ENCODE results near the gene PTMS.

PTMS gene

GRCh38 chr12:6772726-6773589, 6.8 kb downstream of the PTMS start:
- DNase-seq = no peak

DNA sequence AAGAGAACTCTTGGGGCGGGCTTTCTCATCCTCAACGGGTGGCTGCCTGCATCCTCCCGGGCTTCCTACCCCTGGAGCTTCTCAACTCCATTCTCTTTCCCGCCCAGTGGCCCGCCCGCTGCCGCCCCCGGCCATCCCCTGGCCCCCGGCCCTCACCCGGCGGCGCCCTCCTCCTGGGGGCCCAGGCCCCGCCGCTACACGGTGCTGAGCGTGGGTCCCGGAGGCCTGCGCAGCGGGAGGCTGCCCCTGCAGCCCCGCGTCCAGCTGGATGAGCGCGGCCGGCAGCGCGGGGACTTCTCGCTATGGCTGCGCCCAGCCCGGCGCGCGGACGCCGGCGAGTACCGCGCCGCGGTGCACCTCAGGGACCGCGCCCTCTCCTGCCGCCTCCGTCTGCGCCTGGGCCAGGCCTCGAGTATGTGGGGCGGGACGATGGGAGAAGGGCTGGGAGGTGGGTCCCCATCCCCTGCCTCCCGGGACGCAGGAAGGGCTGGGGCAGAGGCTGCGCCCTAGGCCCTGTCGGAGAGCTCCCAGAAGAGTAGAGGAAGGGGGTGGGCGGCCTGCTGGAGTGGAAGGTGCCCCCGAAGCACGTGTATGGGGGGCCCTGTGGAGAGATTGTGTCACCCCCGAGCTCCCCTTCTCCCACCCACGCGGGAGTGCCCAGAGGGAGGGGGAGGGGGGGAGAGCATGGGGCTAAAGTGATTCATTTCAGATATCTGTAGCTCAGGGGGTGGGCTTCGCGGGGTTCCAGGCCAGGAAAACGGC, 7.6 kb downstream of the PTMS start:
- peak in 1 of 3 donors; percentile 38 for DNase-seq

- no peak for DNase-seq
These were observed 8.4 kb downstream of the PTMS start for GRCh38 chr12:6774499-6775062.

- DNase-seq = no peak
These were observed 9.3 kb downstream of the PTMS start for GRCh38 chr12:6775185-6776174.

- DNase-seq = no peak
These were observed 11.2 kb downstream of the PTMS start for GRCh38 chr12:6777386-6777785.

GRCh38 chr12:6778217-6778573, 12.0 kb downstream of the PTMS start:
- DNase-seq = no peak

DNA sequence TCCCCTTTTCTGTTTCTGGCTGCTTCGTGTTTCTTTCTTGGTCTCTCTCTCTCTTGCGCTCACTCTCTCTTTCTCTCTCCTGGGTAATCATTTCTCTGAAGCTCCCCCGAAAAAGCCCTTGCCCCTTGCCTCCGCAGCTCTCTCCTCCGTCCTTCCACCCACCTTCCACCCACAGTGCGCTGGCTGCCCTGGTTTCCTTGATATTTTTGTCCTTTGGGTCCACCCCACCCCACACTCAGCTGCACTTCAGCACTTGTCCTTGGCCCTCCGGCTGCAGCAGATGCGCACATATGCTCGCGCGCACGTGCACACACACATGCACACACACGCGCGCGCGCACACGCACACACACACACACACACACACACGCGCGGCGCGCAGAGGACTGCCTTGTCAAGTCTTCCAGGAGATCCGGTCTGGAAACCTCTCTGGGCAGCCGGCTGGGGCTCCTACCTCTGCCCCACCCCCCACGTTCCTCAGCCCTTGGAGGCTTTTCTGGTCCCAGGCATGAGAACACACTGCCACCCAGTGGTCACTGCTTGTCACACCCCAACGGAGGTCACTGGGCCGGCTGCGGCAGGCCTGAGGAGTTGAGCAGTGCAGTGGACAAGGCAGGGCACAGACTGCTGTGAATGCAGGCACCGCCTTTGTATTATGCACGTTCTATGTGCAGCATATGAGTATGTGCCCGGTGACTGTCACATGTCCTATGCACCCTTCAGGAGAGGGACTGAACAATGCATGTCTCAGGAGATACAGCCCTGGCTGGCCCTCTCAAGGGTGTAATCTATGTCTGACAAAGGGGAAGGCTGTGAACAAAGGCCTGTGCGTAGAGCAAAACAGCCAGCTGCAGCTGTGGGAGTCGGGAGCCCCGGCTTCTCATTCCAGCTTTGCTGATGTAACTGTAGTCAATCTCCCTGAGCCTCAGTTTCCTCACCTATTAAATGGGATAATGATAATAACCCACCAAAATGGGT, 12.7 kb downstream of the PTMS start:
- DNase-seq = peak; percentile 89 to 95 (median 95)

GRCh38 chr12:6779708-6780432, 13.7 kb downstream of the PTMS start:
- peak; percentile 44 to 63 (median 44) for DNase-seq

DNA sequence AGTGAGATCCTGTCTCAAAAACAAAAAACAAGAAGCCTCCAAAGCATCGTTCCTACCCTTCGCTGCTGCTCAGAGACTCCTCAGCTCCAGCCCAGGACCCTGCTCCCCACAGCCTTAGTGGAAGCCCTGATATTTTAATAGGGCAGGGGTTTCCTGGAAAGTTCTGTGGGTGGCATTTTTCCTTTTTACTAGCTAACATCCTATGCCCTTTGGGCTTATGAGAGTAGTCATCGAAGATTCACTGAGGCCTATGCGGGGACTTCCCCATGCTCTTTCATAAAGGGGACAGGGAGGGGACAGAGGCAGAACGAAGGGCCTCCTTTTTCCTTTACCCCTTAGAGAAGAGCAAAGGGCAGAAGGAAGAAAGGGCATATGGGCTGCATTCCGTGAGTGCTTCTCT, 14.4 kb downstream of the PTMS start:
- DNase-seq = peak in 1 of 3 donors; percentile 68

- no peak for DNase-seq
These were observed 16.0 kb downstream of the PTMS start for GRCh38 chr12:6782119-6782518.

DNA sequence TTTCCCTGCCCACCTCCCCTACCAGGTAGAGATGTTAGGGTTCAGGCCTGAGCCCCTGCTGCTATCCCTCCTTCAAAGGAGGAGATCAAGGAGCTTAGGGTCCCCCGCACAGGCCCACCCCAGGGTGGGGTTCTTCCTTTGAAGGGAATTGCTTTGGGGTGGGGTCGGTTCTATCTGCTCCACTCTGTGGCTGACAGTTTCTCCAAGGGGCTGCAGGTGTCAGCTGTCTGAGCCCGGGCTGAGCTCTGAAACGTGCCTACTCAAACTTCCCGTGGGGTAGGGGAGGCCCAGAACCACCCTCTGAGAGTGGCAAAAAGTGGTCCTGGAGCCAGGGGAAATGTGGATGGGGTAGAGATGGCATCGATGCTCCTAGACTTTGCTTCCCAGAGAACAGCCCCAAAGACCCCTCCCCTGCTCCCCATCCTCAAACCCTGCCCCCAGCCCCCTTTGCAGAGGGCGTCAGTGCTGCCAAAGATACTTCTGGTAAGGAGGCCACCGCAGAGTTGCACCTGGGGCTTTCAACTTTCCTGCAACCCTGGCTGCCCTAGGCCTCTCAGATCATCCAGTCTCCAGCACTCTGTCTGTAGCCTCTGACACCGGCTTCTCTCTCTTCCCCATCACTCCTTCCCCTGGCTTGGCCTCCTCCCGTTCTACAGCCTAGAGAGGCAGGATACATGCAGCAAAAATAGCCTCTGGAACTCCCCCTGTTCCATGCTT, 16.8 kb downstream of the PTMS start:
- DNase-seq = peak in 1 of 3 donors; percentile 17

DNA sequence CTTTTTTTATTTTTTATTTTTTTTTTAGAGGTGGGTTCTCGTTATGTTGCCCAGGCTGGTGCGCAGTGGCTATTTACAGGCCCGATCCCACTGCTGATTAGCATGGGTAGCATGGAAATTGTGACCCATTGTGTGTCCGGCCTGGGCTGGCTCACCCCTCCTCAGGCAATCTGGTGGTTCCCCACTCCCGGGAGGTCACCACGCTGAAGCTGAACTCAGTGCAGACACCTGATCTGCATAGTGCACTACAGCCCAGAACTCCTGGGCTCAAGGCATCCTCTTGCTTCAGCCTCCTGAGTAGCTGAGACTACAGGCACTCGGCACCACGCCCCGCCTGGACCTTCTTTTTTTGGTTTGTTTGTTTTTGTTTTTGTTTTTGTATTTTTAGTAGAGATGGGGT, 17.7 kb downstream of the PTMS start:
- DNase-seq = peak in 1 of 3 donors; percentile 16

DNA sequence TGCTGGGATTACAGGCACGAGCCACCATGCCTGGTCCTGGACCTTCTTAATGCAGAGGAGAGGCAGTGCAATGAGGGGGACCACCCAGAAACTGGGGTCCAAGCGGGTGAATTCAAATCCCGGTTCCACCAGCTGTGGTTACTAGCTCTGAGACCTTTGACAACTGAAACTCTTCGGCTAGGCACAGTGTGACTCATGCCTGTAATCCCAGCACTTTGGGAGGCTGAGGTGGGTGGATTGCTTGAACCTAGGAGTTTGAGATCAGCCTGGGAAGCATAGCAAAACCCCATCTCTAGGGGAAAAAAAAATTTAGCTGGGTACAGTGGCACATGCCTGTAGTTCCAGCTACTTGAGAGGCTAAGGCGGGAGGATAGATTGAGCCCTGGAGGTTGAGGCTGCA, 18.1 kb downstream of the PTMS start:
- DNase-seq = peak; percentile 51 to 65 (median 56)

DNA sequence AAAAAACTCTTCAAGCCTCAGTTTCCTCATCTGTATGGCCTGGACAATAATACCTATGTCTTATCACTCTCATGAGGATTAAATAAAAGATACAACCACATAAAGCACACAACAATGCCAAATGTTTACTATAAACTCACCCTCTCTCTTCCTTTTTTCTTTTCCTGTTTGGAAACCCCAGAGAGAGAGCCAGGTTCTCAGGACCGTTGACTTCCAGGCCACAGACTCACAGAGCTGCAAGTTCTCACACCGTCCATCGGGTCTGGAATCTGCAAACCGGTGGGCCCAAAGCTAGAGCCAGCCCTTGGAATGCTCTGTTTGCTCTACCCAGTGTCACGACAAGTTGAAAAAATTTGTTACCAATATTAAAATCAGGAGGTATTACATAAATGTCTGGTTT, 18.6 kb downstream of the PTMS start:
- peak; percentile 45 to 63 (median 62) for DNase-seq

DNA sequence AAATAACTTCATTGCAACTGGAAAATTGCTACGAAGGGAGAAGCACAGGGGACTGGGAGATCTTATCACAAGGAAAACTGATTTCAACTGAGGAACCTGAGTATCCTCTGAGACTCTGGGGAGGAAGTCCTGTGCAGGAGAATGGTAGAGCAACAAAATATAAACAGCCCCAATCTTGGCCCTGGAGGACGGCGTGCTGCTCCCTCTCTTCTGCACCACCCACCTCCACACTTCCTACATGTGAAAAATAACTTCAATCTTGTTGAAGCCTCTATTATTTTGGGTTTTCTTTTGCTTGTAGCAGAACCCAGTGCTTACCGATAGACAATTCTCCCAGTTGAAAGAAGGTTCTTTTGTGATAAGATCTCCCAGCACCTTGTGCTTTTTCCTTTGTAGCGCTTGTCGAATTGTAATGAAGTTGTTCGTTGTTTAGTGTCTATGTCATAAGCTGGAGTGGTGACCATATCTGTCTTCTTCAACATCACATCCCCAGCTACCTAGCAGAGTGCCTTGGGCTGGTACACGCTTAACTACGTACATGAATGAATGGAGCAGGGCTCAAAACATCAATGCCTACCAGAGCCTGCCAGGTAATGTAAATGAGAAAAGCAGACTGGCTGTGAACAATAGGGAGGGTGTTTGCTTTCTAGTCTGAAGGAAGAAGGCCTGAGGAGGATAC, 20.4 kb downstream of the PTMS start:
- DNase-seq = peak in 1 of 3 donors; percentile 7

DNA sequence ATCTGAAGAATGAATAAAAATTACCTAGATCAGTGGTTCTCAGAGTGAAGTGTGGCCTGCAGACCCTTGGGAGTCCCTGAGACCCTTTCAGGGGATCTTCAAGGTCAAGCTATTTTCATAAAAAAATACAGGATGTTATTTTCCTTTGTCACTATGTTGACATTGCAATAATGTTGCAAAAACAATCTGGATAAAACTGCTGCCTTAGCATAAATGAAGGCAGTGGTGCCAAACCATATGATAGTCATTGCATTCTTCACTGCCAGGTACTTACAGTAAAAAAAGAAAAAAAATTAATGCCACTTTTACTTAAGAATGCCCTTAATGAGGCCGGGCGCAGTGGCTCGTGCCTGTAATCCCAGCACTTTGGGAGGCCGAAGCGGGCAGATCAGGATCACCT, 21.1 kb downstream of the PTMS start:
- peak in 1 of 3 donors; percentile 17 for DNase-seq

DNA sequence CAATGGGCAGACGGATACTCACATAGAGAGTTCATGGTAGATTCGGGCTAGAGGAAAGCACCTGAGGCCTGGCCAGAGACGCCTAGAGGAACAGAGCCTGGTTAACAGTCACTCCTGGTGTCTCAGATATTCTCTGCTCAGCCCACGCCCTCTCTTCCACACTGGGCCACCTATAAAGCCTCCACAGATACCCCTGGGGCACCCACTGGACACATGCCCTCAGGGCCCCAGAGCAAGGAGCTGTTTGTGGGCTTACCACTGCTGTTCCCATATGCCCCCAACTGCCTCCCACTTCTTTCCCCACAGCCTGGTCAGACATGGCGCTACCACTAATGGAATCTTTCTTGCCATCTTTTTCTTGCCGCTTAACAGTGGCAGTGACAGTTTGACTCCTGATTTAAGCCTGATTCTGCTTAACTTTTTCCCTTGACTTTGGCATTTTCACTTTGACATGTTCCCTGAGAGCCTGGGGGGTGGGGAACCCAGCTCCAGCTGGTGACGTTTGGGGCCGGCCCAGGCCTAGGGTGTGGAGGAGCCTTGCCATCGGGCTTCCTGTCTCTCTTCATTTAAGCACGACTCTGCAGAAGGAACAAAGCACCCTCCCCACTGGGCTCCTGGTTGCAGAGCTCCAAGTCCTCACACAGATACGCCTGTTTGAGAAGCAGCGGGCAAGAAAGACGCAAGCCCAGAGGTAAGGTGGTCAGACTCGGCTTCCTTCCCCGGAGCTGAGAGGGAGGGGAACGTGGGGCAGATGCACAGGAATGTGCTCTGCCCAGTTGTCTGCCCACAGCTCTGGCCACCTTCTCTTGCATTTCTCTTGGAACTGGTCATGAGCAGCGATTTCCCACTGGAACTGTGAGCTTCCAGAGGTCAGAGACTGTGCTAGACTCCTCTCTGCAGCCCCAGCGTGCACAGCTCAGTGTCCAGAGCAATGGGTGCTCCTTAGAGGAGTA, 23.1 kb downstream of the PTMS start, which contains the start of gene CD4:
CD4 (plus strand) TSS at position 557 of the 953 bp plus-strand sequence. CDS start 10,611 bp downstream, outside the sequence.
- peak; percentile 80 to 91 (median 81) for DNase-seq
